Keratinocyte (primary cell): ENCODE measurements around the gene DAPK1. TPM values are rescaled to one million over a fixed set of nuclear protein-coding genes. Genes with fewer than 3 reads are reported as not detected.

Source experiments
- DNase-seq: peaks from one replicate; pipeline ENCODE4 v3.0.0-alpha.2; 2011; ENCODE audit warnings: low read depth, missing footprints, low spot score
- FAIRE-seq: peaks from 2 replicates; lab custom pipeline; 2011; peaks lifted over from hg19 to GRCh38; lab: Jason Lieb, UNC
- H2AFZ ChIP-seq: 2 replicates; pipeline ENCODE4 v1.6.0; 2012; ENCODE audit warnings: low read length, control low read depth, inconsistent platforms; ENCODE audit not compliant: control insufficient read depth
- H3K27ac ChIP-seq: 2 replicates; pipeline ENCODE4 v1.5.1; 2011; ENCODE audit warnings: low read length; ENCODE audit not compliant: control insufficient read depth, insufficient read depth
- H3K27me3 ChIP-seq: 3 replicates; pipeline ENCODE4 v1.6.0; 2011; ENCODE audit warnings: low read length; ENCODE audit not compliant: control insufficient read depth, insufficient read depth; ENCODE audit errors: extremely low read depth
- H3K36me3 ChIP-seq, 2 experiments: 2 replicates in 1 of 2; 3 replicates in 1 of 2; pipeline ENCODE4 v1.5.1; 2011; ENCODE audit warnings: low read length in 2 of 2, mild to moderate bottlenecking in 1 of 2; ENCODE audit not compliant: control insufficient read depth in 2 of 2, insufficient read depth in 2 of 2; ENCODE audit errors: extremely low read depth in 1 of 2
- H3K4me1 ChIP-seq: 3 replicates; pipeline ENCODE4 v1.5.1; 2011; ENCODE audit warnings: low read length; ENCODE audit not compliant: control insufficient read depth, insufficient read depth; ENCODE audit errors: extremely low read depth
- H3K4me2 ChIP-seq: 3 replicates; pipeline ENCODE4 v1.6.0; 2011; ENCODE audit warnings: low read depth, low read length; ENCODE audit not compliant: control insufficient read depth, insufficient read depth; ENCODE audit errors: extremely low read depth
- H3K4me3 ChIP-seq, 3 experiments: fragments of 200-600 bp in 1 of 3; sonication (generic) in 1 of 3; 2 replicates in 2 of 3; 3 replicates in 1 of 3; pipeline ENCODE4 v1.5.1; 2011 to 2016; ENCODE audit warnings: low read length in 3 of 3, mild to moderate bottlenecking in 3 of 3, control low read depth in 2 of 3, inconsistent platforms in 1 of 3, low read depth in 1 of 3, mixed read lengths in 1 of 3, mixed run types in 1 of 3, moderate library complexity in 1 of 3; ENCODE audit not compliant: control insufficient read depth in 2 of 3, insufficient read depth in 2 of 3; ENCODE audit errors: extremely low read depth in 1 of 3
- H3K79me2 ChIP-seq: 2 replicates; pipeline ENCODE4 v1.6.0; 2012; ENCODE audit warnings: low read length; ENCODE audit not compliant: control insufficient read depth, insufficient read depth
- H3K9ac ChIP-seq: 3 replicates; pipeline ENCODE4 v1.6.0; 2011; ENCODE audit warnings: low read length; ENCODE audit not compliant: control insufficient read depth, insufficient read depth; ENCODE audit errors: extremely low read depth
- H3K9me1 ChIP-seq: 3 replicates; pipeline ENCODE4 v1.6.0; 2011; ENCODE audit warnings: low read length; ENCODE audit not compliant: control insufficient read depth, insufficient read depth; ENCODE audit errors: extremely low read depth
- H3K9me3 ChIP-seq: 2 replicates; pipeline ENCODE4 v1.5.1; 2012; ENCODE audit warnings: low read depth, low read length; ENCODE audit not compliant: control insufficient read depth
- H4K20me1 ChIP-seq: 3 replicates; pipeline ENCODE4 v1.6.0; 2011; ENCODE audit warnings: low read length; ENCODE audit not compliant: control insufficient read depth, insufficient read depth; ENCODE audit errors: extremely low read depth
- CTCF ChIP-seq, 3 experiments: IDR thresholded peaks in 1 of 3; conservative IDR thresholded peaks in 1 of 3; optimal IDR thresholded peaks in 1 of 3; 2 replicates in 2 of 3; 3 replicates in 1 of 3; pipeline versions ENCODE3 to v1.5.1; 2011; ENCODE audit warnings: low read length in 3 of 3, mild to moderate bottlenecking in 3 of 3, moderate library complexity in 2 of 3, control low read depth in 1 of 3, inconsistent platforms in 1 of 3; ENCODE audit not compliant: insufficient read depth in 2 of 3; ENCODE audit errors: extremely low read depth in 1 of 3
- EZH2 ChIP-seq: IDR thresholded peaks from one replicate; pipeline ENCODE4 v1.6.1; 2012; ENCODE audit warnings: inconsistent platforms, mild to moderate bottlenecking, low read length, moderate library complexity
- dilution Hi-C: fragments of 300-500 bp; cut with MboI; formaldehyde crosslinking; loops from one replicate; pipeline ENCODE4 v1.7.0; 2020; ENCODE audit warnings: low sequenced_read_pairs; ENCODE audit not compliant: extremely low pct_ligation_motif_present
- polyA plus RNA-seq, 5 experiments: library from polyadenylated mRNA; depleted of rRNA in 3 of 5; stranded (reverse) in 3 of 5; stranded (forward) in 1 of 5; unstranded in 1 of 5; fragments of >200 nt; gene quantifications; 1 replicate in 1 of 5; 2 replicates in 3 of 5; 3 replicates in 1 of 5; pipeline versions ENCODE4 v1.2.1 to v1.2.3, GENCODE V29; 2011 to 2012; ENCODE audit warnings: missing spikeins in 2 of 5, low read depth in 1 of 5, low replicate concordance in 1 of 5

The DAPK1 gene
- polyA plus RNA-seq, 1 donor (not counting 4 experiments of a cell fraction or from before 2014, with no cell fraction given): 2.8 TPM

GRCh38 chr9:87750726-87751125, 253.1 kb downstream of the DAPK1 start:
- no peak overlapping the region for H2AFZ ChIP-seq
- H3K9me1 ChIP-seq: no peaks in the 10 kb centered on the region
- dilution Hi-C loops: no loop called here
- DNase-seq (no peak), FAIRE-seq (no peak)
- H3K27me3 ChIP-seq: no peaks in the 10 kb centered on the region
- no peaks in the 10 kb centered on the region for H3K4me1 ChIP-seq
- H3K9ac ChIP-seq: no peak overlapping the region
- no peaks in the 10 kb centered on the region for H4K20me1 ChIP-seq
- H3K36me3 ChIP-seq: no peaks in the 10 kb centered on the region
- no peak overlapping the region for H3K4me2 ChIP-seq
- H3K9me3 ChIP-seq: peaks cover 3% of the 10 kb centered on the region
- TF ChIP-seq EZH2: no peak
- no peak for TF ChIP-seq CTCF (optimal IDR thresholded peaks at IDR 0.05 in 1 of 3, IDR thresholded peaks at IDR 0.05 in 1 of 3, conservative IDR thresholded peaks at IDR 0.05 in 1 of 3; ENCODE audit: extremely low read depth in 1 of 3, insufficient read depth in 2 of 3, low read length in 3 of 3)
- H3K4me3 ChIP-seq: no peak overlapping the region
- H3K27ac ChIP-seq: no peak overlapping the region
- no peaks in the 10 kb centered on the region for H3K79me2 ChIP-seq

- H4K20me1 ChIP-seq: no peaks in the 10 kb centered on the region
- no peaks in the 10 kb centered on the region for H3K9me1 ChIP-seq
- FAIRE-seq: no peak
- H3K4me2 ChIP-seq: no peak overlapping the region
- no peak overlapping the region for H3K4me3 ChIP-seq
- H3K79me2 ChIP-seq: no peaks in the 10 kb centered on the region
- no peaks in the 10 kb centered on the region for H3K4me1 ChIP-seq
- no peak overlapping the region for H2AFZ ChIP-seq
- peaks cover 3% of the 10 kb centered on the region for H3K9me3 ChIP-seq
- no peak overlapping the region for H3K9ac ChIP-seq
- H3K27me3 ChIP-seq: no peaks in the 10 kb centered on the region
- H3K36me3 ChIP-seq: no peaks in the 10 kb centered on the region
- no peak overlapping the region for H3K27ac ChIP-seq
- dilution Hi-C loops: no loop called here
- TF ChIP-seq CTCF (optimal IDR thresholded peaks at IDR 0.05 in 1 of 3, IDR thresholded peaks at IDR 0.05 in 1 of 3, conservative IDR thresholded peaks at IDR 0.05 in 1 of 3; ENCODE audit: extremely low read depth in 1 of 3, insufficient read depth in 2 of 3, low read length in 3 of 3): no peak
- no peak for TF ChIP-seq EZH2
- no peak for DNase-seq
Measured at GRCh38 chr9:87751423-87751822, 253.8 kb downstream of the DAPK1 start.
